SJCRH30 (cell line): ENCODE measurements around the gene EYA2. TPM values are rescaled to one million over a fixed set of nuclear protein-coding genes. Genes with fewer than 3 reads are reported as not detected.

ENCODE experiments used
- DNase-seq, 2 experiments: peaks; one replicate each; pipeline ENCODE4 v3.0.0-alpha.2; 2015 to 2020
- H3K27ac ChIP-seq: fragments of 250-450 bp; sonication (Bioruptor Pico); 2 replicates; pipeline ENCODE4 v1.5.1; 2020; ENCODE audit warnings: mild to moderate bottlenecking, moderate library complexity
- H3K27me3 ChIP-seq: fragments of 250-450 bp; sonication (Bioruptor Pico); 2 replicates; pipeline ENCODE4 v1.5.1; 2020; ENCODE audit warnings: mild to moderate bottlenecking, moderate library complexity
- H3K36me3 ChIP-seq: fragments of 250-450 bp; sonication (Bioruptor Pico); 2 replicates; pipeline ENCODE4 v1.5.1; 2020; ENCODE audit warnings: mild to moderate bottlenecking, moderate library complexity
- H3K4me1 ChIP-seq: fragments of 250-450 bp; sonication (Bioruptor Pico); 2 replicates; pipeline ENCODE4 v1.5.1; 2020; ENCODE audit warnings: mild to moderate bottlenecking, moderate library complexity
- H3K4me3 ChIP-seq: fragments of 250-450 bp; sonication (Bioruptor Pico); 2 replicates; pipeline ENCODE4 v1.5.1; 2020; ENCODE audit warnings: mild to moderate bottlenecking, moderate library complexity
- H3K9me3 ChIP-seq: fragments of 250-450 bp; sonication (Bioruptor Pico); replicated peaks from 2 replicates; pipeline ENCODE4 v1.5.1; 2020; ENCODE audit warnings: mild to moderate bottlenecking, moderate library complexity
- total RNA-seq: library from RNA; depleted of rRNA; stranded (reverse); fragments of >200 nt; shearing (Covaris generic); gene quantifications from 2 replicates; pipeline ENCODE4 v1.2.3, GENCODE V29; 2014; rRNA removed

EYA2 gene
- total RNA-seq, 1 experiment from 2014 or later, result 63.2 TPM

GRCh38 chr20:47231382-47232039 lies 336.9 kb downstream of the EYA2 start:
- H3K36me3 ChIP-seq, result peaks cover 74% of the 10 kb centered on the region
- H3K27ac ChIP-seq, result no peak overlapping the region
- H3K27me3 ChIP-seq, result no peaks in the 10 kb centered on the region
- no peak overlapping the region for H3K4me3 ChIP-seq
- no peak for DNase-seq
- H3K9me3 ChIP-seq, result no peaks in the 10 kb centered on the region
- H3K4me1 ChIP-seq, result peaks cover 4% of the 10 kb centered on the region; the same call in 1 of the 2 replicates

GRCh38 chr20:47232518-47232917 lies 337.9 kb downstream of the EYA2 start:
- Histone ChIP-seq H3K27ac (0 out of 2 replicates have a peak overlapping the region, but pooled peaks have one; percentile 4), H3K36me3 (peaks cover 71% of the 10 kb centered on the region)

GRCh38 chr20:47233333-47234188 lies 338.9 kb downstream of the EYA2 start:
- no peak overlapping the region for H3K27ac ChIP-seq
- peaks cover 4% of the 10 kb centered on the region; the same call in 1 of the 2 replicates for H3K4me1 ChIP-seq
- H3K9me3 ChIP-seq, result no peaks in the 10 kb centered on the region
- no peak overlapping the region for H3K4me3 ChIP-seq
- DNase-seq, result no peak
- no peaks in the 10 kb centered on the region for H3K27me3 ChIP-seq
- H3K36me3 ChIP-seq, result peaks cover 71% of the 10 kb centered on the region

More at GRCh38 chr20:47232518-47232917, 337.9 kb downstream of the EYA2 start:
- no peak overlapping the region for H3K4me3 ChIP-seq
- H3K9me3 ChIP-seq, result no peaks in the 10 kb centered on the region
- H3K4me1 ChIP-seq, result peaks cover 4% of the 10 kb centered on the region; the same call in 1 of the 2 replicates
- DNase-seq, result peak in 1 of 2 experiments; percentile 71
- no peaks in the 10 kb centered on the region for H3K27me3 ChIP-seq

GRCh38 chr20:47235111-47235510 lies 340.5 kb downstream of the EYA2 start:
- H3K27ac ChIP-seq, result no peak overlapping the region
- H3K9me3 ChIP-seq, result no peaks in the 10 kb centered on the region
- no peak overlapping the region for H3K4me3 ChIP-seq
- no peaks in the 10 kb centered on the region for H3K27me3 ChIP-seq
- H3K4me1 ChIP-seq, result peaks cover 4% of the 10 kb centered on the region; the same call in 1 of the 2 replicates
- peaks cover 70% of the 10 kb centered on the region for H3K36me3 ChIP-seq
- no peak for DNase-seq

- no peak overlapping the region for H3K4me3 ChIP-seq
- peaks cover 4% of the 10 kb centered on the region; the same call in 1 of the 2 replicates for H3K4me1 ChIP-seq
- H3K9me3 ChIP-seq, result no peaks in the 10 kb centered on the region
- DNase-seq, result no peak
- H3K27me3 ChIP-seq, result no peaks in the 10 kb centered on the region
- peaks cover 75% of the 10 kb centered on the region for H3K36me3 ChIP-seq
- H3K27ac ChIP-seq, result no peak overlapping the region
These were observed 341.4 kb downstream of the EYA2 start for GRCh38 chr20:47235853-47236638.

- no peak for DNase-seq
- H3K9me3 ChIP-seq, result no peaks in the 10 kb centered on the region
- H3K4me3 ChIP-seq, result no peak overlapping the region
- H3K27ac ChIP-seq, result no peak overlapping the region
- H3K27me3 ChIP-seq, result no peaks in the 10 kb centered on the region
- peaks cover 4% of the 10 kb centered on the region; the same call in 1 of the 2 replicates for H3K4me1 ChIP-seq
- H3K36me3 ChIP-seq, result peaks cover 73% of the 10 kb centered on the region
These were observed 341.9 kb downstream of the EYA2 start for GRCh38 chr20:47236639-47236900.

- Histone ChIP-seq H3K27me3 (no peaks in the 10 kb centered on the region), H3K36me3 (peaks cover 72% of the 10 kb centered on the region), H3K9me3 (no peaks in the 10 kb centered on the region), H3K27ac (no peak overlapping the region), H3K4me1 (no peaks in the 10 kb centered on the region), H3K4me3 (no peak overlapping the region)
- DNase-seq, result no peak
These were observed 343.1 kb downstream of the EYA2 start for GRCh38 chr20:47237715-47238114.

Other genes starting within 250 kb of the EYA2 start
- not detected in 2 replicates for gene SLC13A3, start 243.4 kb upstream of the EYA2 start, total RNA-seq
- gene TP53RK, start 205.4 kb upstream of the EYA2 start, total RNA-seq, result 41.5 and 45.4 TPM in 2 replicates
- 4.6 and 5.1 TPM in 2 replicates for gene SLC2A10, start 185.2 kb upstream of the EYA2 start, total RNA-seq